ENCODE data around the gene CBLN1.

DNA sequence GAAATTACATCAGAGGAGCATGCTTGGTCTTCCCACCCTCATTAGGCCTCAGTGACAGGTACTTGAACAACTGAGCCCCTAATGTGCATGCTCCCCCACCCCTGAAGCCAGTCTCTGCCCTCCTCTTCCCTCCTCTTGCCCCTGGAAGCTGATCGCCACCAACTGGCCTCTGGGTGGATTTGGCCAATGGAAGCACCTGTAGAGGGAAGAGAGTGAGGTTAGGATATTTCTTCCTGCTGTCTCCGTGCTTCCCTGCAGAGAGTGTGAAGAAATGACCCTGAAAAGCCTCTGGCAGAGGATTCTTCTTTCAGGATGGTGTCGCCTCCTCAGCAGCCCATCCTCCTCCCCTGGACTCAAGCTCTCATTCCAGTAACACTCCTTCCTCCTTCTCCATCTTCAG is 5.9 kb upstream of the CBLN1 start:
- TF ChIP-seq POLR2AphosphoS5 (IDR thresholded peaks at IDR 0.05; ENCODE audit: low read depth) (no peak), ZNF114 (CRISPR knock-in tag; IDR thresholded peaks at IDR 0.05) (no peak), CREB1 (CRISPR knock-in tag; IDR thresholded peaks at IDR 0.05; ENCODE audit: low read depth) (no peak), EZH2phosphoT487 (IDR thresholded peaks at IDR 0.05; ENCODE audit: unreplicated experiment) (no peak), EZH2 (IDR thresholded peaks at IDR 0.05; ENCODE audit: low read depth, unreplicated experiment) (no peak), ZNF331 (CRISPR knock-in tag; IDR thresholded peaks at IDR 0.05; ENCODE audit: low read depth) (no peak)
- TF ChIP-seq, protein P1, sequence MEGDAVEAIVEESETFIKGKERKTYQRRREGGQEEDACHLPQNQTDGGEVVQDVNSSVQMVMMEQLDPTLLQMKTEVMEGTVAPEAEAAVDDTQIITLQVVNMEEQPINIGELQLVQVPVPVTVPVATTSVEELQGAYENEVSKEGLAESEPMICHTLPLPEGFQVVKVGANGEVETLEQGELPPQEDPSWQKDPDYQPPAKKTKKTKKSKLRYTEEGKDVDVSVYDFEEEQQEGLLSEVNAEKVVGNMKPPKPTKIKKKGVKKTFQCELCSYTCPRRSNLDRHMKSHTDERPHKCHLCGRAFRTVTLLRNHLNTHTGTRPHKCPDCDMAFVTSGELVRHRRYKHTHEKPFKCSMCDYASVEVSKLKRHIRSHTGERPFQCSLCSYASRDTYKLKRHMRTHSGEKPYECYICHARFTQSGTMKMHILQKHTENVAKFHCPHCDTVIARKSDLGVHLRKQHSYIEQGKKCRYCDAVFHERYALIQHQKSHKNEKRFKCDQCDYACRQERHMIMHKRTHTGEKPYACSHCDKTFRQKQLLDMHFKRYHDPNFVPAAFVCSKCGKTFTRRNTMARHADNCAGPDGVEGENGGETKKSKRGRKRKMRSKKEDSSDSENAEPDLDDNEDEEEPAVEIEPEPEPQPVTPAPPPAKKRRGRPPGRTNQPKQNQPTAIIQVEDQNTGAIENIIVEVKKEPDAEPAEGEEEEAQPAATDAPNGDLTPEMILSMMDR (conservative IDR thresholded peaks at IDR 0.05; ENCODE audit: low read depth in 2 of 2) = peak; percentile 38 to 69; a peak in 3 of 4 replicates
